IMR-90 (cell line): Measurements from ENCODE around the gene TWSG1. TPM values are rescaled to one million over a fixed set of nuclear protein-coding genes. Genes with fewer than 3 reads are reported as not detected.

Source experiments
- ATAC-seq: fragments of 200-7000 bp; cut with Tn5 transposase; 2 replicates; pipeline ENCODE4 v1.9.1; 2020; ENCODE audit warnings: low read depth, mild to moderate bottlenecking, moderate library complexity
- BruUV-seq: library from RNA; stranded (reverse); fragments of 400-500 nt; replicated peaks from 2 replicates; lab custom pipeline; 2021; lab: Mats Ljungman, UMichigan
- CTCF ChIA-PET: fragments of 300-600 bp; formaldehyde crosslinking; extraction: SDS; loops from one replicate; lab custom pipeline; 2021; ENCODE audit warnings: antibody characterized with exemption; lab: Yijun Ruan, JAX
- POLR2A ChIA-PET: fragments of 300-600 bp; sonication (Branson Sonifier 250); formaldehyde crosslinking; loops from one replicate; lab custom pipeline; 2022; ENCODE audit warnings: antibody characterized with exemption; ENCODE audit not compliant: unreplicated experiment; lab: Charles Lee
- DNase-seq: peaks from one replicate; pipeline ENCODE4 v3.0.0; 2013
- H2AFZ ChIP-seq: replicated peaks from 2 replicates; pipeline ENCODE3; 2013; ENCODE audit warnings: low read length, mild to moderate bottlenecking; ENCODE audit not compliant: poor library complexity
- H2AK5ac ChIP-seq: 2 replicates; pipeline ENCODE4 v1.6.1; 2013; ENCODE audit warnings: low read depth, low read length, inconsistent platforms
- H2AK9ac ChIP-seq: replicated peaks from 2 replicates; pipeline ENCODE3; 2013; ENCODE audit warnings: mild to moderate bottlenecking, low read depth, low read length, moderate library complexity; ENCODE audit not compliant: poor library complexity
- H2BK120ac ChIP-seq: 2 replicates; pipeline ENCODE4 v1.6.1; 2013; ENCODE audit warnings: low read depth, low read length, inconsistent platforms
- H2BK15ac ChIP-seq: 3 replicates; pipeline ENCODE4 v1.6.1; 2013; ENCODE audit warnings: low read depth, low read length, inconsistent platforms
- H2BK20ac ChIP-seq: 2 replicates; pipeline ENCODE4 v1.6.1; 2013; ENCODE audit warnings: low read depth, mild to moderate bottlenecking, inconsistent platforms, low read length, moderate library complexity
- H2BK5ac ChIP-seq: 2 replicates; pipeline ENCODE4 v1.6.1; 2013; ENCODE audit warnings: mild to moderate bottlenecking, low read depth, low read length, inconsistent platforms; ENCODE audit not compliant: poor library complexity, severe bottlenecking
- H3K14ac ChIP-seq: replicated peaks from 2 replicates; pipeline ENCODE4 v1.6.1; 2013; ENCODE audit warnings: low read depth, low read length, inconsistent platforms
- H3K18ac ChIP-seq: 2 replicates; pipeline ENCODE4 v1.6.1; 2013; ENCODE audit warnings: low read depth, low read length, control low read depth
- H3K23ac ChIP-seq: 2 replicates; pipeline ENCODE4 v1.6.1; 2013; ENCODE audit warnings: low read depth, low read length, inconsistent platforms
- H3K27ac ChIP-seq: 2 replicates; pipeline ENCODE4 v1.5.1; 2013; ENCODE audit warnings: mild to moderate bottlenecking, control low read depth, low read length; ENCODE audit not compliant: insufficient read depth
- H3K27me3 ChIP-seq: 2 replicates; pipeline ENCODE4 v1.6.1; 2013; ENCODE audit warnings: low read length; ENCODE audit not compliant: control insufficient read depth, insufficient read depth
- H3K36me3 ChIP-seq: 2 replicates; pipeline ENCODE4 v1.6.1; 2013; ENCODE audit warnings: low read length, mixed read lengths; ENCODE audit not compliant: control insufficient read depth, insufficient read depth
- H3K4ac ChIP-seq: 2 replicates; pipeline ENCODE4 v1.6.1; 2013; ENCODE audit warnings: low read depth, low read length, inconsistent platforms
- H3K4me1 ChIP-seq: 2 replicates; pipeline ENCODE4 v1.6.1; 2013; ENCODE audit warnings: low read length, mixed read lengths; ENCODE audit not compliant: control insufficient read depth, insufficient read depth
- H3K4me2 ChIP-seq: 2 replicates; pipeline ENCODE4 v1.6.1; 2013; ENCODE audit warnings: low read depth, mild to moderate bottlenecking, control low read depth, low read length, moderate library complexity
- H3K4me3 ChIP-seq: 2 replicates; pipeline ENCODE4 v1.5.1; 2013; ENCODE audit warnings: low read depth, mild to moderate bottlenecking, control low read depth, low read length, moderate library complexity; ENCODE audit not compliant: insufficient read depth
- H3K56ac ChIP-seq: 2 replicates; pipeline ENCODE4 v1.6.1; 2013; ENCODE audit warnings: low read length, inconsistent platforms; ENCODE audit not compliant: insufficient read depth; ENCODE audit errors: extremely low read depth
- H3K79me1 ChIP-seq, 2 experiments: 2 replicates each; pipeline ENCODE4 v1.6.1; 2013; ENCODE audit warnings: low read length in 2 of 2, inconsistent platforms in 1 of 2, low read depth in 1 of 2
- H3K9ac ChIP-seq: 2 replicates; pipeline ENCODE4 v1.6.1; 2013; ENCODE audit warnings: low read depth, low read length, control low read depth
- H3K9me1 ChIP-seq: 2 replicates; pipeline ENCODE4 v1.6.1; 2013; ENCODE audit warnings: low read length, inconsistent platforms; ENCODE audit not compliant: insufficient read depth
- H3K9me3 ChIP-seq: 2 replicates; pipeline ENCODE4 v1.6.1; 2013; ENCODE audit warnings: low read length; ENCODE audit not compliant: control insufficient read depth, insufficient read depth
- H4K20me1 ChIP-seq: 2 replicates; pipeline ENCODE4 v1.6.1; 2013; ENCODE audit warnings: low read length, inconsistent platforms; ENCODE audit not compliant: insufficient read depth
- H4K5ac ChIP-seq: 2 replicates; pipeline ENCODE4 v1.6.1; 2013; ENCODE audit warnings: mild to moderate bottlenecking, low read depth, low read length, control low read depth
- H4K8ac ChIP-seq, 2 experiments: 2 replicates each; pipeline ENCODE4 v1.6.1; 2013; ENCODE audit warnings: low read depth in 2 of 2, low read length in 2 of 2, control low read depth in 1 of 2, inconsistent platforms in 1 of 2
- H4K91ac ChIP-seq: 2 replicates; pipeline ENCODE4 v1.6.1; 2013; ENCODE audit warnings: low read depth, low read length, inconsistent platforms; ENCODE audit not compliant: insufficient read depth
- BHLHE40 ChIP-seq: fragments of 150-350 bp; IDR thresholded peaks from 2 replicates; pipeline ENCODE4 v1.6.1; 2016; ENCODE audit warnings: mild to moderate bottlenecking, low read depth, low read length
- CEBPB ChIP-seq: IDR thresholded peaks from 2 replicates; pipeline ENCODE4 v1.6.1; 2012; ENCODE audit warnings: low read depth, low read length, improper control_type of control experiment
- CTCF ChIP-seq: conservative IDR thresholded peaks from 2 replicates; pipeline ENCODE4 v1.5.1; 2012; ENCODE audit warnings: mild to moderate bottlenecking, low read depth, low read length, improper control_type of control experiment
- ELK1 ChIP-seq: fragments of 150-350 bp; IDR thresholded peaks from 2 replicates; pipeline ENCODE4 v1.6.1; 2016; ENCODE audit warnings: low read depth, mild to moderate bottlenecking, low read length, moderate library complexity, borderline replicate concordance
- FOS ChIP-seq: fragments of 150-350 bp; IDR thresholded peaks from 2 replicates; pipeline ENCODE4 v1.6.1; 2016; ENCODE audit warnings: low read depth, low read length
- MAFK ChIP-seq: IDR thresholded peaks from 2 replicates; pipeline ENCODE4 v1.6.1; 2012; ENCODE audit warnings: low read depth, low read length, improper control_type of control experiment
- MAZ ChIP-seq: IDR thresholded peaks from 2 replicates; pipeline ENCODE4 v1.6.1; 2012; ENCODE audit warnings: low read depth, mild to moderate bottlenecking, low read length, improper control_type of control experiment, moderate library complexity, borderline replicate concordance
- MXI1 ChIP-seq: IDR thresholded peaks from 2 replicates; pipeline ENCODE4 v1.6.1; 2012; ENCODE audit warnings: low read depth, mild to moderate bottlenecking, low read length, moderate library complexity, borderline replicate concordance
- POLR2A ChIP-seq: IDR thresholded peaks from 2 replicates; pipeline ENCODE4 v1.6.1; 2012; ENCODE audit warnings: mild to moderate bottlenecking, low read depth, low read length
- RAD21 ChIP-seq: IDR thresholded peaks from 2 replicates; pipeline ENCODE4 v1.6.1; 2012; ENCODE audit warnings: low read length, improper control_type of control experiment
- RCOR1 ChIP-seq: IDR thresholded peaks from 2 replicates; pipeline ENCODE4 v1.6.1; 2012; ENCODE audit warnings: mild to moderate bottlenecking, low read length, improper control_type of control experiment; ENCODE audit not compliant: insufficient replicate concordance
- RFX5 ChIP-seq: IDR thresholded peaks from 2 replicates; pipeline ENCODE4 v1.8.0; 2012; ENCODE audit warnings: low read depth, mild to moderate bottlenecking, low read length, moderate library complexity
- SMC3 ChIP-seq: fragments of 150-350 bp; IDR thresholded peaks from 2 replicates; pipeline ENCODE4 v1.6.1; 2016; ENCODE audit warnings: low read depth, mild to moderate bottlenecking, antibody characterized with exemption, low read length, moderate library complexity
- USF2 ChIP-seq: fragments of 150-350 bp; IDR thresholded peaks from 2 replicates; pipeline ENCODE4 v1.6.1; 2017; ENCODE audit warnings: mild to moderate bottlenecking, antibody characterized with exemption, low read length, low read depth
- WGBS, 2 experiments: methylation state at CpG; one replicate each; pipeline versions ENCODE4 v1.1.5 to v1.1.7; 2013; ENCODE audit warnings: missing lambda C conversion rate in 2 of 2; ENCODE audit not compliant: insufficient read length in 1 of 2; ENCODE audit errors: extremely low coverage in 2 of 2; 5-methylcytosine and 5-hydroxymethylcytosine counted together
- dilution Hi-C: fragments of 300-500 bp; cut with HindIII; formaldehyde crosslinking; loops from one replicate; pipeline ENCODE4 v1.14.3; 2018; ENCODE audit warnings: low sequenced_read_pairs; ENCODE audit not compliant: unreplicated experiment
- in situ Hi-C: fragments of 300-500 bp; cut with MboI; formaldehyde crosslinking; loops from 3 replicates; pipeline ENCODE4 v1.14.3; 2019; ENCODE audit warnings: low sequenced_read_pairs, inconsistent platforms, mixed read lengths
- intact Hi-C: fragments of 100-400 bp; cut with micrococcal nuclease; formaldehyde crosslinking; loops from 2 replicates; pipeline ENCODE4 v1.10.0; 2022
- polyA plus RNA-seq, 3 experiments: library from polyadenylated mRNA; depleted of rRNA; stranded (reverse); fragments of >200 nt; gene quantifications; 2 replicates each; pipeline ENCODE4 v1.2.3, GENCODE V29; 2012; ENCODE audit warnings: low replicate concordance in 1 of 3
- total RNA-seq: library from RNA; depleted of rRNA; stranded (reverse); fragments of >200 nt; gene quantifications from 2 replicates; pipeline ENCODE4 v1.2.3, GENCODE V29; 2012

TWSG1 gene
- total and polyA plus RNA-seq, 2 of the 4 experiments (the other 2 are of a cell fraction) = 80.4 to 115 TPM

- H3K18ac ChIP-seq = no peak overlapping the region
- H4K5ac ChIP-seq = peak overlapping the region; percentile 9; the same call in 1 of the 2 replicates
- no peaks in the 10 kb centered on the region for H3K79me1 ChIP-seq
- ATAC-seq (peak; percentile 10; the same call in 1 of the 2 replicates), DNase-seq (no peak)
- dilution Hi-C loops = no loop called here
- in situ Hi-C loops = no loop called here
- H2BK120ac ChIP-seq = peak overlapping the region; percentile 3; the same call in 1 of the 2 replicates
- H2BK5ac ChIP-seq = no peak overlapping the region
- no peaks in the 10 kb centered on the region for H3K27me3 ChIP-seq
- peak overlapping the region; percentile 87 for H2AFZ ChIP-seq
- H3K4me3 ChIP-seq = no peak overlapping the region
- H2AK9ac ChIP-seq = no peak overlapping the region
- H3K56ac ChIP-seq = no peak overlapping the region
- H4K20me1 ChIP-seq = no peaks in the 10 kb centered on the region
- no peak overlapping the region for H3K23ac ChIP-seq
- POLR2A ChIA-PET = no interaction called here
- peaks cover 6% of the 10 kb centered on the region; the same call in 1 of the 2 replicates for H3K4me1 ChIP-seq
- H3K9me3 ChIP-seq = no peaks in the 10 kb centered on the region
- intact Hi-C loops = no loop called here
- BruUV-seq = no TSS peak
- 0 out of 2 replicates have a peak overlapping the region, but pooled peaks have one; percentile 19 for H3K14ac ChIP-seq
- no peak overlapping the region for H2BK15ac ChIP-seq
- H2AK5ac ChIP-seq = no peak overlapping the region
- H4K91ac ChIP-seq = 0 out of 2 replicates have a peak overlapping the region, but pooled peaks have one; percentile 32
- H4K8ac ChIP-seq = peak overlapping the region; percentile 66 to 69; a peak in 2 of 4 replicates
- CTCF ChIA-PET = no interaction called here
- H3K4me2 ChIP-seq = no peak overlapping the region
- no peak overlapping the region for H3K27ac ChIP-seq
- peaks cover 4% of the 10 kb centered on the region for H3K9me1 ChIP-seq
- TF ChIP-seq FOS (no peak), BHLHE40 (no peak), CTCF (no peak), ELK1 (no peak), USF2 (no peak), RFX5 (no peak), SMC3 (no peak), MXI1 (no peak), CEBPB (no peak), RCOR1 (no peak), MAFK (no peak), POLR2A (no peak), MAZ (no peak), RAD21 (no peak)
- H3K4ac ChIP-seq = peak overlapping the region; percentile 20; the same call in 1 of the 2 replicates
- H3K9ac ChIP-seq = no peak overlapping the region
- H2BK20ac ChIP-seq = no peak overlapping the region
- no CpG with 5 or more reads among the region's 18 CpGs for WGBS, 2 experiments
- no peaks in the 10 kb centered on the region for H3K36me3 ChIP-seq
These were observed 99.6 kb downstream of the TWSG1 start for GRCh38 chr18:9434122-9434701.
